OCI-LY3 (cell line): Measurements from ENCODE around the gene ADARB1.

Experiments used
- H2AFZ ChIP-seq: fragments of 200-600, 300-600 bp; shearing (Covaris generic); 2 replicates; pipeline ENCODE4 v1.6.0; 2014; ENCODE audit warnings: antibody characterized with exemption, low read depth, low read length
- H3K27ac ChIP-seq: fragments of 200-600, 300-600 bp; sonication (generic); 2 replicates; pipeline ENCODE4 v1.5.1; 2014; ENCODE audit warnings: mild to moderate bottlenecking, low read length, moderate library complexity, mixed read lengths
- H3K27me3 ChIP-seq: fragments of 200-600, 300-600 bp; sonication (generic); 2 replicates; pipeline ENCODE4 v1.6.1; 2014; ENCODE audit warnings: low read depth, low read length, mixed read lengths
- H3K36me3 ChIP-seq: fragments of 200-600, 300-600 bp; sonication (generic); replicated peaks from 2 replicates; pipeline ENCODE3; 2014; ENCODE audit warnings: low read depth, low read length, mixed read lengths
- H3K4me1 ChIP-seq: fragments of 300-600, 200-600 bp; sonication (generic); 2 replicates; pipeline ENCODE4 v1.6.1; 2014; ENCODE audit warnings: low read length, mixed read lengths
- H3K4me2 ChIP-seq: fragments of 200-600, 300-600 bp; sonication (generic); 2 replicates; pipeline ENCODE4 v1.6.1; 2014; ENCODE audit warnings: low read length, mixed read lengths
- H3K4me3 ChIP-seq: fragments of 300-600, 200-600 bp; sonication (generic); 2 replicates; pipeline ENCODE4 v1.5.1; 2014; ENCODE audit warnings: antibody characterized with exemption, mild to moderate bottlenecking, low read length, moderate library complexity
- H3K79me2 ChIP-seq: fragments of 300-600, 200-600 bp; shearing (Covaris generic); 2 replicates; pipeline ENCODE4 v1.6.1; 2014; ENCODE audit warnings: mild to moderate bottlenecking, low read length, mixed read lengths
- H3K9ac ChIP-seq: fragments of 300-600, 200-600 bp; shearing (Covaris generic); 2 replicates; pipeline ENCODE4 v1.6.0; 2014; ENCODE audit warnings: mild to moderate bottlenecking, low read length, moderate library complexity
- H3K9me3 ChIP-seq: fragments of 200-600, 300-600 bp; shearing (Covaris generic); 2 replicates; pipeline ENCODE4 v1.6.1; 2014; ENCODE audit warnings: low read length, mixed read lengths; ENCODE audit not compliant: insufficient read depth
- H4K20me1 ChIP-seq: fragments of 200-600, 300-600 bp; sonication (generic); 2 replicates; pipeline ENCODE4 v1.6.1; 2016; ENCODE audit warnings: low read length, mixed read lengths; ENCODE audit not compliant: insufficient read depth
- CTCF ChIP-seq: fragments of 200-600, 300-600 bp; sonication (generic); IDR thresholded peaks from 2 replicates; pipeline ENCODE4 v1.5.1; 2014; ENCODE audit warnings: antibody characterized with exemption, low read length, low read depth
- EZH2phosphoT487 ChIP-seq: fragments of 200-600 bp; shearing (Covaris generic); IDR thresholded peaks from 2 replicates; pipeline ENCODE4 v1.6.1; 2018; ENCODE audit warnings: antibody characterized with exemption, mixed run types, low read depth

ADARB1 gene

GRCh38 chr21:45104560-45104959 lies 30.2 kb downstream of the ADARB1 start:
- H4K20me1 ChIP-seq: peaks cover 15% of the 10 kb centered on the region
- H3K9ac ChIP-seq: no peak overlapping the region
- H3K4me1 ChIP-seq: peaks cover 22% of the 10 kb centered on the region
- peaks cover 34% of the 10 kb centered on the region for H3K27me3 ChIP-seq
- no peak overlapping the region for H2AFZ ChIP-seq
- no peak overlapping the region for H3K27ac ChIP-seq
- no peaks in the 10 kb centered on the region for H3K9me3 ChIP-seq
- peak overlapping the region; percentile 41 for H3K4me2 ChIP-seq
- H3K4me3 ChIP-seq: no peak overlapping the region
- no peak for TF ChIP-seq EZH2phosphoT487
- no peak for TF ChIP-seq CTCF
- no peaks in the 10 kb centered on the region for H3K79me2 ChIP-seq
- H3K36me3 ChIP-seq: no peaks in the 10 kb centered on the region

DNA sequence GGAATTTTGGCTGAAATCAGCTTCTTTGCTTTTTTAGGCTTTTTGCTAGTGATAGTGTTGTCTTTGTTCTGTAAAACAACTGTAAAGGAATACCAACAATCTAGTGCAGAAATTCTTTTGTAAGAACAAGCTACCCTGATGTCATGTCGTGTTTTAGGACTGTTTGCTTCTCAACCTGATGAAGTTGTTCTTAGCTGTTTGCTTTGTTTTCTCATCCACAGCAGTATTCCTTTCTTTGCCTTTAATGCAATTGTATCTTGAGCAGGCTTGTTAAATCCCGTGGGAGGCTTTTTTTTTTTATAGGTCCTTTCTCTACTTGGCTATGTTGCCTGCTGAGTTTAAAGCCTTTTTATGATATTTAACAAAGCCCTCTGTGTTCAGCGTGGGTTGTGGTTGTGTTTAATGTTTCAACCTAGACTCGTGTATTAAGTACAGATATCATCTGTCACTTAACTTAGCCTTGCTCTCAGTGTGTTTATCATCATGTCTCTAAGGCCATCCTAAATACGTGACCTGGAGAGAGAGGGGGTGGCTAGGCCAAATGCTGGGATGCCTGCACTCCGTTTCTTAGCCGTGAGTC lies 31.6 kb downstream of the ADARB1 start:
- H3K36me3 ChIP-seq: no peaks in the 10 kb centered on the region
- no peak overlapping the region for H3K4me3 ChIP-seq
- peaks cover 43% of the 10 kb centered on the region for H3K27me3 ChIP-seq
- no peaks in the 10 kb centered on the region for H3K79me2 ChIP-seq
- peaks cover 31% of the 10 kb centered on the region for H3K4me1 ChIP-seq
- H3K9me3 ChIP-seq: no peaks in the 10 kb centered on the region
- H4K20me1 ChIP-seq: peaks cover 24% of the 10 kb centered on the region
- H2AFZ ChIP-seq: no peak overlapping the region
- TF ChIP-seq CTCF (no peak), EZH2phosphoT487 (no peak)
- H3K4me2 ChIP-seq: no peak overlapping the region
- H3K9ac ChIP-seq: no peak overlapping the region
- H3K27ac ChIP-seq: no peak overlapping the region

- H3K4me1 ChIP-seq: peaks cover 31% of the 10 kb centered on the region
These were observed 33.8 kb downstream of the ADARB1 start for GRCh38 chr21:45108034-45108790.

More at GRCh38 chr21:45108034-45108790, 33.8 kb downstream of the ADARB1 start:
- Histone ChIP-seq H3K27me3 (peaks cover 63% of the 10 kb centered on the region), H3K4me3 (no peak overlapping the region), H3K9me3 (no peaks in the 10 kb centered on the region), H3K79me2 (no peaks in the 10 kb centered on the region), H3K9ac (no peak overlapping the region), H3K27ac (no peak overlapping the region), H3K36me3 (no peaks in the 10 kb centered on the region), H4K20me1 (peaks cover 38% of the 10 kb centered on the region), H3K4me2 (no peak overlapping the region), H2AFZ (no peak overlapping the region)
- TF ChIP-seq CTCF: no peak
- no peak for TF ChIP-seq EZH2phosphoT487
